CMK (cell line): ENCODE data around the gene HIC2.
"Not testable (repeated sequence)": the region's sequence is repeated elsewhere in the genome, so short reads cannot be mapped to it uniquely, and the experiment has no call there.

ENCODE experiments used
- DNase-seq: peaks from one replicate; pipeline ENCODE4 v3.0.0-alpha.2; 2010; ENCODE audit warnings: low read depth

The HIC2 gene

GRCh38 chr22:21493789-21494782, 76.9 kb downstream of the HIC2 start:
- DNase-seq = not testable (repeated sequence)

- not testable (repeated sequence) for DNase-seq
These were observed 80.8 kb downstream of the HIC2 start for GRCh38 chr22:21497984-21498383.

GRCh38 chr22:21498489-21498888, 81.3 kb downstream of the HIC2 start:
- not testable (repeated sequence) for DNase-seq

GRCh38 chr22:21499623-21500506, 82.7 kb downstream of the HIC2 start:
- not testable (repeated sequence) for DNase-seq
